GM13977 (cell line): ENCODE data around the gene SLC17A1.

ENCODE experiments used
- DNase-seq: peaks from one replicate; pipeline ENCODE4 v3.0.0; 2012; ENCODE audit warnings: low spot score
- in situ Hi-C: fragments of 300-500 bp; cut with MboI; formaldehyde crosslinking; loops from one replicate; pipeline ENCODE4 v1.12.0; 2022; ENCODE audit warnings: low sequenced_read_pairs, low pct_unique_long_range_greater_than_20kb, mixed read lengths, inconsistent platforms; ENCODE audit not compliant: unreplicated experiment
- TF ChIP-seq, protein P1 (sequence below): IDR thresholded peaks from 2 replicates; pipeline ENCODE4 v1.5.1; 2012; ENCODE audit warnings: mild to moderate bottlenecking, control low read depth; ENCODE audit not compliant: insufficient read depth; ENCODE audit errors: extremely low read depth, missing control alignments

The SLC17A1 gene

DNA sequence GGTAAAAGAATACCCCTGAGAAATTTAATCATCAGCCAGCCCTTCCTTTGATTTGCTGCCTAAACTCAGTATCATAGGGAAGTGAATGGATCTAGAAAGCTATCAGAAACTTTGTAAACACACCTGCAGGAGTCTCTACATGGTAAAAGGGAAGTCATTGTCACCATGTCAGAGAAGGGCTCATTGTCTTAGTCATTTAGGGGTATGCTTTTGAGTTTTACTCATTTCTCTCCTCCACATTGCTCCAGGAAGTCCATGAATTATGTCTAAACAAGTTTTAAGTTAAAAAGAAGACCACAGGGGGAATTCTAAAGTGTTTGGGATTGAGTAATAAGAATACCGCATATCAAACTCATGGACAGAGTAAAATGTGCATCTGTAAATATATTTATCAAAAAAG lies 2.5 kb downstream of the SLC17A1 start:
- DNase-seq = peak; percentile 12
- in situ Hi-C loops = no loop called here

DNA sequence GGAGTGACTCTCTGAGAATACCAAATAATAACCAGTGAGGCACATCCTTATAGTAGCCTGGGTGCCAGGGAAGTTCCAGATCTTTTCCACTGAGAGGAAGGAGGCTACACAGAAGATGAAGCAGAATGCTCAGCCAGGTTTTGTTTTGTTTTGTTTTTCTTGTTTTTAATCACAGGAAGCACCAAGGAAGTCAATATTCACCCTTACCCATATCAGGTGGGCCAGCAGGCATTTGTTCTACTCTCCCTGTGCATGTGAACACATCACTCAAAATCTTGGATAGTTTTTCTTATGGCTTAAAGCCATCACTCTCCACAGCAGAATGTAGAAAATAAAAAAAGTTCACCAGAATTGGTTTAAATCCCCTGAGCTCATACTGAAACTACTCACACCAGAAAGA lies 10.5 kb downstream of the SLC17A1 start:
- in situ Hi-C loops = no loop called here
- TF ChIP-seq, protein P1, sequence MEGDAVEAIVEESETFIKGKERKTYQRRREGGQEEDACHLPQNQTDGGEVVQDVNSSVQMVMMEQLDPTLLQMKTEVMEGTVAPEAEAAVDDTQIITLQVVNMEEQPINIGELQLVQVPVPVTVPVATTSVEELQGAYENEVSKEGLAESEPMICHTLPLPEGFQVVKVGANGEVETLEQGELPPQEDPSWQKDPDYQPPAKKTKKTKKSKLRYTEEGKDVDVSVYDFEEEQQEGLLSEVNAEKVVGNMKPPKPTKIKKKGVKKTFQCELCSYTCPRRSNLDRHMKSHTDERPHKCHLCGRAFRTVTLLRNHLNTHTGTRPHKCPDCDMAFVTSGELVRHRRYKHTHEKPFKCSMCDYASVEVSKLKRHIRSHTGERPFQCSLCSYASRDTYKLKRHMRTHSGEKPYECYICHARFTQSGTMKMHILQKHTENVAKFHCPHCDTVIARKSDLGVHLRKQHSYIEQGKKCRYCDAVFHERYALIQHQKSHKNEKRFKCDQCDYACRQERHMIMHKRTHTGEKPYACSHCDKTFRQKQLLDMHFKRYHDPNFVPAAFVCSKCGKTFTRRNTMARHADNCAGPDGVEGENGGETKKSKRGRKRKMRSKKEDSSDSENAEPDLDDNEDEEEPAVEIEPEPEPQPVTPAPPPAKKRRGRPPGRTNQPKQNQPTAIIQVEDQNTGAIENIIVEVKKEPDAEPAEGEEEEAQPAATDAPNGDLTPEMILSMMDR = no peak
- DNase-seq = no peak

More for the DNA sequence above, 2.5 kb downstream of the SLC17A1 start:
- TF ChIP-seq, protein P1 = no peak

DNA sequence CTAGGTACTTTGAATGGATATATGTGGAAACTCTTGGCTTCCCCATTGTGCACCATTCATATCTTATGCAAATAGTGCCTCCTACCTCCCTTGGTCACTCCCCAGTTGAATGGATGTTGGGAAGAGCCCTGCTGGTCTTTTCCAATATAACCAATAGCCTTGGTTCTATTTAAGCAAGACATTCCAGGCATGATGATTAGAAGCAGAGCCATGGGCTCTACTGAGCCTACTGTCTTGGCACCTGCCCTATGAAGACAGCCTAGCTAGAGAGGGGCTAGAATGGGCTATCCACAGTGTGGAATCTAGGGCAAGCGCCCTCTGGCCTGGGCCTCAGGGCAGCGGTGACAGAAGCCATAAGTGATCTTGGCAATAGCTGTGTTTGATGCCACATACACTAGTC lies 15.6 kb downstream of the SLC17A1 start:
- in situ Hi-C loops = no loop called here
- TF ChIP-seq, protein P1 = no peak
- DNase-seq = no peak

DNA sequence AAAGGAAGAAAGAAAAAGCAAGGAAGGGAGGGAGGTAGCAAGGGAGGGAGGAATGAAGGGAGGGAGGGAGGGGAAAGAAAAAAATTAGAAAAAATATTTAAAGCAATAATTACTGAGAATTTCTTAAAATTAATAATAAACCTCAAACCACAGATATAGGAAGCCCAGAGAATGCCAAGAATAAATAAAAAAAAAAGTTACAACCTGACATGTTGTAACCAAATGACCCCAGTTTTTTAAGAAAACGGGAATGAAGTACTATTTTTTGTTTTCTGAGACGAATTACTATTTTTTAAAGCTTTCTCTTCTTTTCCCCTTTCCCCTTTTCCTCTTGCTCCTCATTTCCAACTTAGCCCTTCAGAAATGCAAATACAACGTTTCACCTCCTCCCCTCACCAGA lies 16.7 kb downstream of the SLC17A1 start:
- DNase-seq = no peak
- TF ChIP-seq, protein P1 = no peak
- in situ Hi-C loops = no loop called here

DNA sequence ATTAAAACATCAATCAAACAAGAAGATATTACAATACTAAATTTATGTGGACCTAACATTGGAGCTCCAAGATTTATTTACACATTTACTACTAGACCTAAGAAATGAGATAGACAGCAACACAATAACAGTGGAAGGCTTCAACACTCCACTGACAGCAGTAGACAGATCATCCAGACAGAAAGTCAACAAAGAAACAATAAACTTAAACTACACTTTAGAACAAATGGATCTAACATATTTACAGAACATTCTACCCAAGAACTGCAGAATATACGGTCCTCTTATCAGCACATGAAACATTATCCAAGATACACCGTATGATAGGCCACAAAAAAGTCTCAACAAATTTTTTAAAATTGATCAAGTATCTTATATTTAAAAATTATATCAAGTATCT lies 27.0 kb downstream of the SLC17A1 start:
- TF ChIP-seq, protein P1 = no peak
- no peak for DNase-seq
- in situ Hi-C loops = no loop called here

DNA sequence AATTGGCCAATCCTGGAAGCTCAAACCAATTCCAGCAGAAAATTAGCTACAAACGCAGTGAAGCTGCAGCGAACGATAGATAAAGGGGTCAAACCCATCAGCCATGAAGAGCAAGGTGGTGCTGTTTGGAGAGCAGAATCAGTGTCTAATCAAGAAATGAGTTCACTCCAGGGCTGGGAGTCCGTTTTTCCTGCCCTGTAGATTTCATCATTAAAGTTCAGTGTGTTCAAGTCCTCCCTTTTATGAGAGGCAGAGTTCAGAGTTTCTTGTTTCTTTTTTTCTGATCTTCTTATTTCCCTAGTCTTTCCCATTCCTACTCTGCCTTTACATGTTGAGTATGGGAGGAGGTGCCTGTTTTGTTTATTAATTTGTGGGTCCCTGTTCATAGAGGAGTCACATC lies 30.4 kb downstream of the SLC17A1 start:
- in situ Hi-C loops = no loop called here
- TF ChIP-seq, protein P1 = no peak
- DNase-seq = no peak

DNA sequence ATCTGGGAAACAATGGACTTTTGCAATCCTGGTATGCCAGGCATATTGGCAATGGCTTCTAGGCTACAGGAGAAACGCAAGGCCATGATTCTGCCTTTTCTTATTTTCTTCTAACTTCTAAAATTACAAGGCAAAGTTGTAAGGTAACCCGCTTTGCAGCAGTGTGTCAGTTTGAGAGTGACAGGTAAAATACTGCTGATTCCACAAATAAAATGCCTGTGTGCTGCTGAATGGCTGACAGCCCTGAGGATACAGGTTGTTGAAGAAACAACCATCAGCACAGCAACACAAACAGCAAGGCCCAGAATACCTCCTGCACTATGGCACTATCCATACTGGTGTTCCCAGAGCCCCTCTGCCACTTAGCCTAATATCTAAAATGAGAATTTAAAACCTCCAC lies 37.1 kb downstream of the SLC17A1 start:
- no peak for DNase-seq
- in situ Hi-C loops = loop anchor here (25.0 kb wide), 1 partner anchor 168 kb away; the partner anchor contains the start of gene TRIM38
- TF ChIP-seq, protein P1 = no peak
